ENCODE measurements around the gene USP49. TPM values are rescaled to one million over a fixed set of nuclear protein-coding genes. Genes with fewer than 3 reads are reported as not detected.

USP49 gene
- total and polyA plus RNA-seq, 2 of the 13 experiments (the other 11 are each of a cell fraction or from before 2014, with no cell fraction given) = 2.9 to 4.3 TPM

GRCh38 chr6:41747256-41748101 is 147.7 kb downstream of the USP49 start, which contains the start of gene PGC (continued):
- no peak for TF ChIP-seq AGO2 (optimal IDR thresholded peaks at IDR 0.05; ENCODE audit: low read depth, low read length)
- no peak for TF ChIP-seq ZNF678 (CRISPR knock-in tag; IDR thresholded peaks at IDR 0.05)
- TF ChIP-seq ZNF335 (CRISPR knock-in tag; IDR thresholded peaks at IDR 0.05) = no peak; the same call in none of the 2 replicates
- TF ChIP-seq ZFYVE20 (CRISPR knock-in tag; IDR thresholded peaks at IDR 0.05; ENCODE audit: borderline replicate concordance, low read depth) = no peak
- no peak; the same call in 1 of the 2 replicates for TF ChIP-seq ZNF775 (CRISPR knock-in tag; IDR thresholded peaks at IDR 0.05; ENCODE audit: borderline replicate concordance)
- peak; percentile 70; the same call in 1 of the 2 replicates for TF ChIP-seq PPARG (CRISPR knock-in tag; conservative IDR thresholded peaks at IDR 0.05)
- no peak; the same call in 1 of the 2 replicates for TF ChIP-seq ZNF800 (CRISPR knock-in tag; IDR thresholded peaks at IDR 0.05)
- peak; percentile 50; the same call in 1 of the 2 replicates for TF ChIP-seq ZNF629 (CRISPR knock-in tag; conservative IDR thresholded peaks at IDR 0.05)
- peak; percentile 80 for TF ChIP-seq RARA (CRISPR knock-in tag; IDR thresholded peaks at IDR 0.05)
- TF ChIP-seq NFAT5 (CRISPR knock-in tag; IDR thresholded peaks at IDR 0.05) = no peak
- 0 out of 2 replicates have a peak, but pooled peaks have one; percentile 18 for TF ChIP-seq IRF9 (CRISPR knock-in tag; IDR thresholded peaks at IDR 0.05; ENCODE audit: borderline replicate concordance)
- no peak for TF ChIP-seq CREB3 (CRISPR knock-in tag; IDR thresholded peaks at IDR 0.05)
- no peak for TF ChIP-seq MTF2 (CRISPR knock-in tag; IDR thresholded peaks at IDR 0.05; ENCODE audit: borderline replicate concordance)
- no peak for TF ChIP-seq JDP2 (CRISPR knock-in tag; IDR thresholded peaks at IDR 0.05; ENCODE audit: borderline replicate concordance)
- peak; percentile 75; the same call in 1 of the 2 replicates for TF ChIP-seq NCOR1 (IDR thresholded peaks at IDR 0.05; ENCODE audit: borderline replicate concordance, low read length)
